Upper lobe of left lung (tissue), 6 donors: ENCODE measurements around the gene MYO3B. TPM values are rescaled to one million over a fixed set of nuclear protein-coding genes. Genes with fewer than 3 reads are reported as not detected.

Experiments used
- ATAC-seq, 2 donors: fragments of 200-7000 bp; cut with Tn5 transposase; one replicate each; pipeline ENCODE4 v1.9.1; 2022; ENCODE audit warnings: mild to moderate bottlenecking in 2 of 2, moderate library complexity in 2 of 2; ENCODE audit not compliant: low FRiP score in 2 of 2
- DNase-seq, 2 donors: peaks; one replicate each; pipeline ENCODE4 v3.0.0-alpha.2; 2019 to 2020
- H3K27ac ChIP-seq, 4 donors: fragments of 200-600 bp; sonication (generic); one replicate each; pipeline ENCODE4 v1.5.1; 2016 to 2019
- H3K27me3 ChIP-seq, 4 donors: fragments of 200-600 bp; sonication (generic); one replicate each; pipeline ENCODE4 v1.5.1; 2017 to 2019
- H3K36me3 ChIP-seq, 4 donors: fragments of 200-600 bp; sonication (generic); one replicate each; pipeline ENCODE4 v1.5.1; 2016 to 2019
- H3K4me1 ChIP-seq, 4 donors: fragments of 200-600 bp; sonication (generic); one replicate each; pipeline ENCODE4 v1.5.1; 2018 to 2019
- H3K4me3 ChIP-seq, 4 donors: fragments of 200-600 bp; sonication (generic); one replicate each; pipeline ENCODE4 v1.5.1; 2017 to 2019; ENCODE audit warnings: mild to moderate bottlenecking in 2 of 4, moderate library complexity in 1 of 4
- H3K9me3 ChIP-seq, 4 donors: fragments of 200-600 bp; sonication (generic); one replicate each; pipeline ENCODE4 v1.5.1; 2018 to 2019
- CTCF ChIP-seq, 6 experiments: fragments of 450-650 bp in 4 of 6; fragments of 200-600 bp in 2 of 6; sonication (generic) in 2 of 6; IDR thresholded peaks; one replicate each; pipeline ENCODE4 v1.5.1; 2016 to 2019; ENCODE audit warnings: antibody characterized with exemption in 6 of 6
- EP300 ChIP-seq, 4 donors: sonication (generic); formaldehyde crosslinking; IDR thresholded peaks; one replicate each; pipeline ENCODE4 v1.5.1; 2017; ENCODE audit warnings: antibody characterized with exemption in 4 of 4, control low read depth in 2 of 4
- POLR2A ChIP-seq, 4 donors: fragments of 450-650 bp; IDR thresholded peaks; one replicate each; pipeline ENCODE4 v1.5.1; 2016 to 2017; ENCODE audit warnings: antibody characterized with exemption in 4 of 4, mild to moderate bottlenecking in 2 of 4
- POLR2AphosphoS5 ChIP-seq, 2 donors: sonication (generic); formaldehyde crosslinking; IDR thresholded peaks; one replicate each; pipeline ENCODE4 v1.5.1; 2017; ENCODE audit warnings: antibody characterized with exemption in 2 of 2
- WGBS, 2 donors: methylation state at CpG; one replicate each; pipeline ENCODE4 v1.1.5; 2017 to 2018; 5-methylcytosine and 5-hydroxymethylcytosine counted together
- total RNA-seq, 6 donors: library from RNA; depleted of rRNA in 4 of 6; stranded (reverse); fragments of >200 nt in 4 of 6; gene quantifications; one replicate each; pipeline versions ENCODE4 v1.1.0 to v1.2.1, GENCODE V29; 2016 to 2021
- donor health status: DM: no; HTN: no; CAD: no; lungs with moderate emphysema.
- donor health status: DM: no; HTN: yes; CAD: no; lungs with severe emphysema.

The MYO3B gene
- total RNA-seq, 6 donors from 2014 or later: 0.09 to 0.20 (median 0.13) TPM; not detected in 3

GRCh38 chr2:170201734-170202393 lies 23.9 kb downstream of the MYO3B start:
- H3K9me3 ChIP-seq: no peaks in the 10 kb centered on the region
- ATAC-seq (no peak), DNase-seq (no peak)
- H3K27me3 ChIP-seq: no peaks in the 10 kb centered on the region
- no peak for TF ChIP-seq EP300 (IDR thresholded peaks at IDR 0.05)
- TF ChIP-seq POLR2A (IDR thresholded peaks at IDR 0.05): no peak
- no peak for TF ChIP-seq POLR2AphosphoS5 (IDR thresholded peaks at IDR 0.05)
- no peak for TF ChIP-seq CTCF (IDR thresholded peaks at IDR 0.05)
- WGBS, 2 donors: 79 to 89% methylated on average over 3 of the region's 3 CpGs
- no peaks in the 10 kb centered on the region for H3K36me3 ChIP-seq
- no peaks in the 10 kb centered on the region for H3K4me1 ChIP-seq
- H3K27ac ChIP-seq: no peak overlapping the region
- H3K4me3 ChIP-seq: no peak overlapping the region

- no peaks in the 10 kb centered on the region for H3K9me3 ChIP-seq
- ATAC-seq: no peak
- no peaks in the 10 kb centered on the region for H3K27me3 ChIP-seq
- H3K36me3 ChIP-seq: no peaks in the 10 kb centered on the region
- H3K27ac ChIP-seq: no peak overlapping the region
- TF ChIP-seq POLR2A (IDR thresholded peaks at IDR 0.05) (no peak), EP300 (IDR thresholded peaks at IDR 0.05) (no peak), CTCF (IDR thresholded peaks at IDR 0.05) (no peak), POLR2AphosphoS5 (IDR thresholded peaks at IDR 0.05) (no peak)
- H3K4me3 ChIP-seq: no peak overlapping the region
- no peaks in the 10 kb centered on the region for H3K4me1 ChIP-seq
- no peak for DNase-seq
- WGBS, 2 donors: 60 to 67% methylated on average over 1 of the region's 1 CpG
These were observed 24.5 kb downstream of the MYO3B start for GRCh38 chr2:170202437-170202836.

- Histone ChIP-seq H3K4me1 (no peaks in the 10 kb centered on the region), H3K27ac (no peak overlapping the region), H3K27me3 (no peaks in the 10 kb centered on the region), H3K4me3 (no peak overlapping the region), H3K9me3 (peaks cover 0 to 2% (median 0%) of the 10 kb centered on the region in 4 donors), H3K36me3 (no peaks in the 10 kb centered on the region)
- TF ChIP-seq POLR2AphosphoS5 (IDR thresholded peaks at IDR 0.05) (no peak), POLR2A (IDR thresholded peaks at IDR 0.05) (no peak), CTCF (IDR thresholded peaks at IDR 0.05) (no peak)
- WGBS, 2 donors: 70 to 75% methylated on average over 4 of the region's 4 CpGs
- ATAC-seq (no peak), DNase-seq (no peak)
These were observed 26.5 kb downstream of the MYO3B start for GRCh38 chr2:170204298-170204951.

- no peaks in the 10 kb centered on the region for H3K4me1 ChIP-seq
- no peak for DNase-seq
- no peaks in the 10 kb centered on the region for H3K27me3 ChIP-seq
- H3K9me3 ChIP-seq: peaks cover 0 to 3% (median 0%) of the 10 kb centered on the region in 4 donors
- WGBS, 2 donors: 50 to 78% methylated on average over 1 of the region's 1 CpG
- H3K36me3 ChIP-seq: no peaks in the 10 kb centered on the region
- TF ChIP-seq EP300 (IDR thresholded peaks at IDR 0.05) (no peak), CTCF (IDR thresholded peaks at IDR 0.05) (no peak), POLR2AphosphoS5 (IDR thresholded peaks at IDR 0.05) (no peak), POLR2A (IDR thresholded peaks at IDR 0.05) (no peak)
- H3K27ac ChIP-seq: no peak overlapping the region
- no peak overlapping the region for H3K4me3 ChIP-seq
- ATAC-seq: no peak
These were observed 28.3 kb downstream of the MYO3B start for GRCh38 chr2:170206246-170206645.
